Gastrocnemius medialis (tissue), 4 donors: Measurements from ENCODE around the gene FASTK.

Experiments
- POLR2A ChIP-seq, 2 donors: fragments of 450-650 bp; IDR thresholded peaks; one replicate each; pipeline ENCODE4 v1.6.1; 2017; ENCODE audit warnings: antibody characterized with exemption in 2 of 2, mild to moderate bottlenecking in 2 of 2, moderate library complexity in 2 of 2
- TF ChIP-seq, protein P1 (sequence below), 5 experiments: fragments of 450-650 bp in 3 of 5; fragments of 200-600 bp in 2 of 5; sonication (generic) in 2 of 5; IDR thresholded peaks in 4 of 5; conservative IDR thresholded peaks in 1 of 5; 1 replicate in 4 of 5; 2 replicates in 1 of 5; pipeline ENCODE4 v1.5.1; 2016 to 2019; ENCODE audit warnings: antibody characterized with exemption in 5 of 5, mild to moderate bottlenecking in 3 of 5, moderate library complexity in 3 of 5

DNA sequence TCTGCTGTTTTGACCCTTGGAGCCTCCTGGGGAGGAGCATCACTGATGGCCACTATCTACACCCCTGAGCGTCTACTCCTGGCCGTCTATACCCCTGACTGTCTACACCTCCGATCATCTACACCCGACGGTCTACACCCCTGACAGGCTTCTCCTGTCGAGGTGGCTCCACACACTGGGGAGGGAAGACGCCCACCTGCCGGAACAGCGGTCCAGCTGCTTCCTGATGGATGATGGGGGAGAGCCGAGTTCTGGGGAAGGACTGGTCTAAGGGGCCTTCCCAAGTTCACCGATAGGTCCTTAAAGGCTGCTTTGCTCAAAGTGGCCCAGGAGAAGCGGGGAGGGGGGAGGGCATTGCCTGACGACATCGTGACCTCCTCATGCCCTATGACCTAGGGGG, 47.5 kb upstream of the FASTK start:
- TF ChIP-seq, protein P1, sequence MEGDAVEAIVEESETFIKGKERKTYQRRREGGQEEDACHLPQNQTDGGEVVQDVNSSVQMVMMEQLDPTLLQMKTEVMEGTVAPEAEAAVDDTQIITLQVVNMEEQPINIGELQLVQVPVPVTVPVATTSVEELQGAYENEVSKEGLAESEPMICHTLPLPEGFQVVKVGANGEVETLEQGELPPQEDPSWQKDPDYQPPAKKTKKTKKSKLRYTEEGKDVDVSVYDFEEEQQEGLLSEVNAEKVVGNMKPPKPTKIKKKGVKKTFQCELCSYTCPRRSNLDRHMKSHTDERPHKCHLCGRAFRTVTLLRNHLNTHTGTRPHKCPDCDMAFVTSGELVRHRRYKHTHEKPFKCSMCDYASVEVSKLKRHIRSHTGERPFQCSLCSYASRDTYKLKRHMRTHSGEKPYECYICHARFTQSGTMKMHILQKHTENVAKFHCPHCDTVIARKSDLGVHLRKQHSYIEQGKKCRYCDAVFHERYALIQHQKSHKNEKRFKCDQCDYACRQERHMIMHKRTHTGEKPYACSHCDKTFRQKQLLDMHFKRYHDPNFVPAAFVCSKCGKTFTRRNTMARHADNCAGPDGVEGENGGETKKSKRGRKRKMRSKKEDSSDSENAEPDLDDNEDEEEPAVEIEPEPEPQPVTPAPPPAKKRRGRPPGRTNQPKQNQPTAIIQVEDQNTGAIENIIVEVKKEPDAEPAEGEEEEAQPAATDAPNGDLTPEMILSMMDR (IDR thresholded peaks at IDR 0.05 in 4 of 5, conservative IDR thresholded peaks at IDR 0.05 in 1 of 5), result no peak
- no peak for TF ChIP-seq POLR2A (IDR thresholded peaks at IDR 0.05)
